HEK293T (cell line): Measurements from ENCODE around the gene HOXC9.

Experiments
- BHLHE40 ChIP-seq: fragments of 450-650 bp; IDR thresholded peaks from 2 replicates; pipeline ENCODE4 v1.6.1; 2016; ENCODE audit warnings: mild to moderate bottlenecking, moderate library complexity, borderline replicate concordance
- CTBP1 ChIP-seq: fragments of 450-650 bp; IDR thresholded peaks from 2 replicates; pipeline ENCODE4 v1.6.1; 2016; ENCODE audit warnings: borderline replicate concordance
- ELF4 ChIP-seq: fragments of 450-650 bp; IDR thresholded peaks from 2 replicates; pipeline ENCODE4 v1.6.1; 2017; ENCODE audit warnings: antibody characterized with exemption
- FOXA1 ChIP-seq: fragments of 450-650 bp; IDR thresholded peaks from 2 replicates; pipeline ENCODE4 v1.6.1; 2016; ENCODE audit warnings: mild to moderate bottlenecking
- FOXK2 ChIP-seq: fragments of 450-650 bp; IDR thresholded peaks from 2 replicates; pipeline ENCODE4 v1.6.1; 2016; ENCODE audit warnings: mild to moderate bottlenecking
- FOXM1 ChIP-seq: fragments of 450-650 bp; IDR thresholded peaks from 2 replicates; pipeline ENCODE4 v1.6.1; 2017; ENCODE audit warnings: mild to moderate bottlenecking, borderline replicate concordance
- NFRKB ChIP-seq: fragments of 450-650 bp; IDR thresholded peaks from 2 replicates; pipeline ENCODE4 v1.6.1; 2016; ENCODE audit warnings: mild to moderate bottlenecking, moderate library complexity
- SP1 ChIP-seq: fragments of 450-650 bp; IDR thresholded peaks from 2 replicates; pipeline ENCODE4 v1.6.1; 2017
- ZNF384 ChIP-seq: fragments of 450-650 bp; IDR thresholded peaks from 2 replicates; pipeline ENCODE4 v1.6.1; 2016
- TF ChIP-seq, protein P1 (sequence below): fragments of 450-650 bp; IDR thresholded peaks from 2 replicates; pipeline ENCODE4 v1.6.1; 2016

DNA sequence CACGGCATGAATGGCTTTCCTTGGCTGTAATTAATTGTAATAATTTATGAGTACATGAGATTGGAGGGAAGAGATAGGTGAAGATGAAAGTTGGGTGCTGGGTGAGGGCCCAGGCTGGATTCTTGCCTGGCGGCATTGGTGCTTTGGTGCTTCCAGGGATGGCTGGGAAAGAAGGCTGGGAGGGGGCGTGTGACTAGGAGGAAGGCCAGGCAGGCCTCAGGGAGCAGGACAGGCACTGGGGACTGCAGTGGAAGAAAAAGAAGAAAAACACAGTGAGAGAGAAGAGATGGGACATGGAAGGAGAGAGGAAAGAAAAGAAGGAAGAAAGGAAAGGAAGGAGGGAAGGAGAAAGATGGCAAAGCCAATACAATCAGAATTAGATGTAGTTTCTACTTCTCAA is 3.7 kb downstream of the HOXC9 start:
- TF ChIP-seq SP1 = no peak
- TF ChIP-seq BHLHE40 = no peak
- no peak for TF ChIP-seq CTBP1
- TF ChIP-seq FOXM1 = no peak
- TF ChIP-seq, protein P1, sequence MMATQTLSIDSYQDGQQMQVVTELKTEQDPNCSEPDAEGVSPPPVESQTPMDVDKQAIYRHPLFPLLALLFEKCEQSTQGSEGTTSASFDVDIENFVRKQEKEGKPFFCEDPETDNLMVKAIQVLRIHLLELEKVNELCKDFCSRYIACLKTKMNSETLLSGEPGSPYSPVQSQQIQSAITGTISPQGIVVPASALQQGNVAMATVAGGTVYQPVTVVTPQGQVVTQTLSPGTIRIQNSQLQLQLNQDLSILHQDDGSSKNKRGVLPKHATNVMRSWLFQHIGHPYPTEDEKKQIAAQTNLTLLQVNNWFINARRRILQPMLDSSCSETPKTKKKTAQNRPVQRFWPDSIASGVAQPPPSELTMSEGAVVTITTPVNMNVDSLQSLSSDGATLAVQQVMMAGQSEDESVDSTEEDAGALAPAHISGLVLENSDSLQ = no peak
- no peak for TF ChIP-seq FOXK2
- no peak for TF ChIP-seq NFRKB
- TF ChIP-seq ELF4 = no peak
- TF ChIP-seq ZNF384 = no peak
- TF ChIP-seq FOXA1 = no peak
